T1000 (cell line): Measurements from ENCODE around the gene GJA10.
"Not testable (repeated sequence)": the region's sequence is repeated elsewhere in the genome, so short reads cannot be mapped to it uniquely, and the experiment has no call there.

Experiments
- DNase-seq: peaks from one replicate; lab custom pipeline; 2025; ENCODE audit warnings: mixed read lengths; lab: John Stamatoyannopoulos, UW

GJA10 gene

GRCh38 chr6:89894169-89894568 lies at the start of gene GJA10:
Gene GJA10, plus strand, starts transcription at chr6:89894469. Its CDS starts 0 bp downstream, at chr6:89894469.
- no peak for DNase-seq

- DNase-seq: not testable (repeated sequence)
Observed at GRCh38 chr6:89847513-89847912, 46.8 kb upstream of the GJA10 start.

- no peak for DNase-seq
Observed at GRCh38 chr6:89853068-89853467, 41.2 kb upstream of the GJA10 start.

GRCh38 chr6:89858041-89858440 lies 36.2 kb upstream of the GJA10 start:
- no peak for DNase-seq

GRCh38 chr6:89859744-89860143 lies 34.5 kb upstream of the GJA10 start:
- DNase-seq: no peak

- no peak for DNase-seq
Observed at GRCh38 chr6:89862273-89862672, 32.0 kb upstream of the GJA10 start.

- DNase-seq: no peak
Observed at GRCh38 chr6:89862698-89863097, 31.6 kb upstream of the GJA10 start.

- no peak for DNase-seq
Observed at GRCh38 chr6:89866024-89866678, 28.1 kb upstream of the GJA10 start.

- no peak for DNase-seq
Observed at GRCh38 chr6:89873721-89874120, 20.5 kb upstream of the GJA10 start.

GRCh38 chr6:89874438-89874837 lies 19.8 kb upstream of the GJA10 start:
- DNase-seq: no peak

GRCh38 chr6:89886378-89887120 lies 7.7 kb upstream of the GJA10 start:
- DNase-seq: no peak

- no peak for DNase-seq
Observed at GRCh38 chr6:89887452-89888137, 6.7 kb upstream of the GJA10 start.

- no peak for DNase-seq
Observed at GRCh38 chr6:89888138-89888514, 6.1 kb upstream of the GJA10 start.

- DNase-seq: no peak
Observed at GRCh38 chr6:89888871-89889270, 5.4 kb upstream of the GJA10 start.

- not testable (repeated sequence) for DNase-seq
Observed at GRCh38 chr6:89890845-89891528, 3.3 kb upstream of the GJA10 start.

GRCh38 chr6:89892577-89892976 lies 1.7 kb upstream of the GJA10 start:
- DNase-seq: not testable (repeated sequence)

- peak; percentile 6 for DNase-seq
Observed at GRCh38 chr6:89895276-89895874, 1.1 kb downstream of the GJA10 start.

- DNase-seq: not testable (repeated sequence)
Observed at GRCh38 chr6:89910001-89910901, 16.0 kb downstream of the GJA10 start.

- DNase-seq: no peak
Observed at GRCh38 chr6:89910902-89911240, 16.6 kb downstream of the GJA10 start.

- no peak for DNase-seq
Observed at GRCh38 chr6:89916136-89916920, 22.1 kb downstream of the GJA10 start.
